RWPE1 (cell line): ENCODE data around the gene CASP3.
A peak's percentile ranks its signal among the peaks of the same experiment; 100 is the strongest.

Source experiments
- CTCF ChIA-PET: fragments of 350-600 bp; sonication (Branson Sonifier 250); formaldehyde crosslinking; extraction: SDS; loops from one replicate; lab custom pipeline; 2021; lab: Yijun Ruan, JAX
- POLR2A ChIA-PET: fragments of 400-600 bp; formaldehyde crosslinking; extraction: SDS; loops from one replicate; lab custom pipeline; 2020; ENCODE audit warnings: antibody characterized with exemption; ENCODE audit not compliant: low non-redundant PET; lab: Yijun Ruan, JAX
- DNase-seq: peaks from one replicate; pipeline ENCODE4 v3.0.0; 2012; ENCODE audit warnings: low spot score
- H3K27ac ChIP-seq: fragments of 450-650 bp; 2 replicates; pipeline ENCODE4 v1.5.1; 2017
- CTCF ChIP-seq: fragments of 450-650 bp; conservative IDR thresholded peaks from 2 replicates; pipeline ENCODE4 v1.5.1; 2017; ENCODE audit warnings: low read depth, mild to moderate bottlenecking

The CASP3 gene

GRCh38 chr4:184649026-184649970 lies at the start of gene CASP3, which contains the start of gene PRIMPOL:
Gene CASP3, minus strand, starts transcription at chr4:184649447. Its CDS starts 10,994 bp downstream, at chr4:184638453.
Gene PRIMPOL, plus strand, starts transcription at chr4:184649738. Its CDS starts 7,403 bp downstream, at chr4:184657141.
- ChIA-PET POLR2A (interaction anchor here (0.6 to 0.7 kb wide), 2 partner anchors 13 to 75 kb away, joined by 6 to 7 read pairs; no protein-coding TSS in a partner anchor), CTCF (interaction anchor here (0.5 kb wide), 1 partner anchor 59 kb away, joined by 6 read pairs; no protein-coding TSS in a partner anchor)
- peak within 1 kb of the TSS; percentile 95 for H3K27ac ChIP-seq
- DNase-seq: peak; percentile 84
- TF ChIP-seq CTCF: 0 out of 2 replicates have a peak, but pooled peaks have one; percentile 9

- CTCF ChIA-PET: no interaction called here
- POLR2A ChIA-PET: no interaction called here
- no peak for TF ChIP-seq CTCF
- H3K27ac ChIP-seq: no peak overlapping the region
- no peak for DNase-seq
Observed at GRCh38 chr4:184697956-184698355, 48.7 kb upstream of the CASP3 start.

GRCh38 chr4:184695178-184695896 lies 46.1 kb upstream of the CASP3 start:
- POLR2A ChIA-PET: no interaction called here
- TF ChIP-seq CTCF: no peak
- peak; percentile 62 for DNase-seq
- H3K27ac ChIP-seq: no peak overlapping the region
- CTCF ChIA-PET: no interaction called here

GRCh38 chr4:184694412-184694956 lies 45.2 kb upstream of the CASP3 start:
- ChIA-PET POLR2A (no interaction called here), CTCF (no interaction called here)
- no peak overlapping the region for H3K27ac ChIP-seq
- no peak for DNase-seq
- TF ChIP-seq CTCF: no peak

- no peak for DNase-seq
- ChIA-PET POLR2A (no interaction called here), CTCF (no interaction called here)
- TF ChIP-seq CTCF: no peak
- no peak overlapping the region for H3K27ac ChIP-seq
Observed at GRCh38 chr4:184693056-184693455, 43.8 kb upstream of the CASP3 start.

- POLR2A ChIA-PET: no interaction called here
- H3K27ac ChIP-seq: peak overlapping the region; percentile 82; the same call in 1 of the 2 replicates
- TF ChIP-seq CTCF: no peak
- CTCF ChIA-PET: no interaction called here
- DNase-seq: no peak
Observed at GRCh38 chr4:184689681-184690080, 40.4 kb upstream of the CASP3 start.
